Measurements from ENCODE around the gene GIPC1. TPM values are rescaled to one million over a fixed set of nuclear protein-coding genes. Genes with fewer than 3 reads are reported as not detected.

The GIPC1 gene
- total RNA-seq, 1 experiment from 2014 or later = 59.4 TPM

DNA sequence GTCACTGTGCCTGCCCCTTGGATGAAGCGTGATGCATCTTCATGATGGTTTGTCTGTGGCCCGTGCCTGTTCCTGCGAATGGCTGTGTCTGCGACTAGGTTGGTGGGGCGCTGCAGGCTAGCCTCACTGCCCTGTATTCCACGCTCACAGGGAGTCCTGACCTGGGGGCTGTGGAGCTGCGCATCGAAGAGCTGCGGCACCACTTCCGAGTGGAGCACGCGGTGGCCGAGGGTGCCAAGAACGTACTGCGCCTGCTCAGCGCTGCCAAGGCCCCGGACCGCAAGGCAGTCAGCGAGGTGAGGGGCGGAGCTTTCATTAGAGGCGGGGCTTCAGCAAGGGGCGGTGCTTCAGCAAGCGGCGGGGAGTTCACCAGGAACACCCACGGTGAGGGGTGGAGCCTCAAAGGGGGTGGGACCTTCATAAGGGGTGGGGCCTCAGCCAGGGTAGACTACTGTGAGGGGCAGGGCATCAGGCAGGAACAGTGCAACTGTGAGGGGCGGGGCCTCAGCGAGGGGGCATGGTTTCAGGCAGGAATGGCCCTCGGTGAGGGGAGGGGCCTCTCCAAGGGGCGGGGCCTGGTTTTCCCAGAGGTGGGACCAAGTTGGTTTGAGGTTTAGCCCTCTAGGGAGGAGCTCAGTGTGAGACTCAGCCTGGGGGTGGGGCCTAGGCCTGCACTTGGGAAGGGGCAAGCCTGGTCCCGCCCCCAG is 45.6 kb downstream of the GIPC1 start:
- Histone ChIP-seq H3K36me3 (ENCODE audit: insufficient read depth, low read length, poor library complexity, severe bottlenecking) (peaks cover 39% of the 10 kb centered on the region), H3K4me3 (ENCODE audit: low read depth, low read length, poor library complexity, severe bottlenecking) (no peak overlapping the region), H3K27me3 (replicated peaks; ENCODE audit: insufficient read depth, low read depth, low read length, poor library complexity) (no peaks in the 10 kb centered on the region), H3K4me1 (ENCODE audit: insufficient read depth, low read length, poor library complexity, severe bottlenecking) (no peaks in the 10 kb centered on the region), H3K27ac (ENCODE audit: low read depth, low read length, poor library complexity, severe bottlenecking) (peak overlapping the region; percentile 13), H3K9me3 (ENCODE audit: low read depth, low read length, poor library complexity, severe bottlenecking) (no peaks in the 10 kb centered on the region)
- peak; percentile 78 for DNase-seq (ENCODE audit: low spot score)
- CTCF ChIA-PET = interaction anchor here (0.6 kb wide), 2 partner anchors 80 to 444 kb away, joined by 3 to 8 read pairs; no protein-coding TSS in a partner anchor
- BruUV-seq (replicated peaks) = no TSS peak
- no peak for TF ChIP-seq EZH2 (IDR thresholded peaks at IDR 0.05; ENCODE audit: borderline replicate concordance, low read depth, low read length, poor library complexity, severe bottlenecking)
- TF ChIP-seq, protein P1, sequence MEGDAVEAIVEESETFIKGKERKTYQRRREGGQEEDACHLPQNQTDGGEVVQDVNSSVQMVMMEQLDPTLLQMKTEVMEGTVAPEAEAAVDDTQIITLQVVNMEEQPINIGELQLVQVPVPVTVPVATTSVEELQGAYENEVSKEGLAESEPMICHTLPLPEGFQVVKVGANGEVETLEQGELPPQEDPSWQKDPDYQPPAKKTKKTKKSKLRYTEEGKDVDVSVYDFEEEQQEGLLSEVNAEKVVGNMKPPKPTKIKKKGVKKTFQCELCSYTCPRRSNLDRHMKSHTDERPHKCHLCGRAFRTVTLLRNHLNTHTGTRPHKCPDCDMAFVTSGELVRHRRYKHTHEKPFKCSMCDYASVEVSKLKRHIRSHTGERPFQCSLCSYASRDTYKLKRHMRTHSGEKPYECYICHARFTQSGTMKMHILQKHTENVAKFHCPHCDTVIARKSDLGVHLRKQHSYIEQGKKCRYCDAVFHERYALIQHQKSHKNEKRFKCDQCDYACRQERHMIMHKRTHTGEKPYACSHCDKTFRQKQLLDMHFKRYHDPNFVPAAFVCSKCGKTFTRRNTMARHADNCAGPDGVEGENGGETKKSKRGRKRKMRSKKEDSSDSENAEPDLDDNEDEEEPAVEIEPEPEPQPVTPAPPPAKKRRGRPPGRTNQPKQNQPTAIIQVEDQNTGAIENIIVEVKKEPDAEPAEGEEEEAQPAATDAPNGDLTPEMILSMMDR (conservative IDR thresholded peaks at IDR 0.05; ENCODE audit: low read depth, low read length) = no peak
- intact Hi-C loops (cut with micrococcal nuclease; ENCODE audit: unreplicated experiment) = no loop called here
- POLR2A ChIA-PET (ENCODE audit: low non-redundant PET) = no interaction called here

DNA sequence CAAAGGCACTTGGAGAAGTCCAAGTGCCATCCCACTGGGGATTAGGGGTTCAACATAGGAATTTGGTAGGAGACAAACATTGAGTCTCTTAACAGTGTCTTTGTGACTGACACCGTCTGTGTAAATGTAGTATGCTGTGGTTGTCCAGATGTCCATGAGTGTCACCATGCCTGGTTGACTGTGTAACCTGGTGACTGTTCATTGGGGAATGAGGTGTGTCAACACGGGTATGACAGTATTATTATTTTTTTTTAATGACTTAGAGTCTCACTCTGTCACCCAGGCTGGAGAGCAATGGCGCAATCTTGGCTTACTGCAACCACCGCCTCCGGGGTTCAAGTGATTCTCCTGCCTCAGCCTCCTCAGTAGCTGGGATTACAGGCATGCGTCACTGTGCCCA is 46.6 kb downstream of the GIPC1 start:
- CTCF ChIA-PET = no interaction called here
- POLR2A ChIA-PET (ENCODE audit: low non-redundant PET) = no interaction called here
- BruUV-seq (replicated peaks) = no TSS peak
- no peaks in the 10 kb centered on the region for H3K27me3 ChIP-seq (replicated peaks; ENCODE audit: insufficient read depth, low read depth, low read length, poor library complexity)
- peaks cover 46% of the 10 kb centered on the region for H3K36me3 ChIP-seq (ENCODE audit: insufficient read depth, low read length, poor library complexity, severe bottlenecking)
- intact Hi-C loops (cut with micrococcal nuclease; ENCODE audit: unreplicated experiment) = no loop called here
- DNase-seq (ENCODE audit: low spot score) = no peak
- H3K4me1 ChIP-seq (ENCODE audit: insufficient read depth, low read length, poor library complexity, severe bottlenecking) = no peaks in the 10 kb centered on the region
- H3K9me3 ChIP-seq (ENCODE audit: low read depth, low read length, poor library complexity, severe bottlenecking) = no peaks in the 10 kb centered on the region
- TF ChIP-seq, protein P1 (conservative IDR thresholded peaks at IDR 0.05; ENCODE audit: low read depth, low read length) = no peak
- no peak for TF ChIP-seq EZH2 (IDR thresholded peaks at IDR 0.05; ENCODE audit: borderline replicate concordance, low read depth, low read length, poor library complexity, severe bottlenecking)
- no peak overlapping the region for H3K27ac ChIP-seq (ENCODE audit: low read depth, low read length, poor library complexity, severe bottlenecking)
- no peak overlapping the region for H3K4me3 ChIP-seq (ENCODE audit: low read depth, low read length, poor library complexity, severe bottlenecking)

- TF ChIP-seq, protein P1 (conservative IDR thresholded peaks at IDR 0.05; ENCODE audit: low read depth, low read length) = no peak
- TF ChIP-seq EZH2 (IDR thresholded peaks at IDR 0.05; ENCODE audit: borderline replicate concordance, low read depth, low read length, poor library complexity, severe bottlenecking) = no peak
- Histone ChIP-seq H3K9me3 (ENCODE audit: low read depth, low read length, poor library complexity, severe bottlenecking) (no peaks in the 10 kb centered on the region), H3K27ac (ENCODE audit: low read depth, low read length, poor library complexity, severe bottlenecking) (no peak overlapping the region), H3K4me3 (ENCODE audit: low read depth, low read length, poor library complexity, severe bottlenecking) (no peak overlapping the region), H3K36me3 (ENCODE audit: insufficient read depth, low read length, poor library complexity, severe bottlenecking) (peaks cover 56% of the 10 kb centered on the region), H3K27me3 (replicated peaks; ENCODE audit: insufficient read depth, low read depth, low read length, poor library complexity) (no peaks in the 10 kb centered on the region), H3K4me1 (ENCODE audit: insufficient read depth, low read length, poor library complexity, severe bottlenecking) (no peaks in the 10 kb centered on the region)
- intact Hi-C loops (cut with micrococcal nuclease; ENCODE audit: unreplicated experiment) = no loop called here
- DNase-seq (ENCODE audit: low spot score) = no peak
- POLR2A ChIA-PET (ENCODE audit: low non-redundant PET) = no interaction called here
- CTCF ChIA-PET = no interaction called here
- no TSS peak for BruUV-seq (replicated peaks)
Observed at GRCh38 chr19:14446336-14447036, 49.4 kb downstream of the GIPC1 start.

All from A673 (cell line).